Subcutaneous abdominal adipose tissue (tissue), 5 donors: ENCODE results near the gene DYNLRB2.

ENCODE experiments used
- H3K27ac ChIP-seq: one replicate; pipeline ENCODE4 v1.7.0; 2013; ENCODE audit warnings: low read depth, mild to moderate bottlenecking, inconsistent platforms, low read length, moderate library complexity
- H3K27me3 ChIP-seq, 5 donors: one replicate each; pipeline ENCODE4 v1.7.0; 2013; ENCODE audit warnings: low read length in 5 of 5, inconsistent platforms in 1 of 5; ENCODE audit not compliant: control insufficient read depth in 5 of 5, insufficient read depth in 4 of 5
- H3K36me3 ChIP-seq, 5 donors: one replicate each; pipeline ENCODE4 v1.7.0; 2013; ENCODE audit warnings: low read length in 5 of 5; ENCODE audit not compliant: control insufficient read depth in 5 of 5, insufficient read depth in 5 of 5
- H3K4me1 ChIP-seq, 5 donors: one replicate each; pipeline ENCODE4 v1.7.0; 2013; ENCODE audit warnings: low read length in 5 of 5, mild to moderate bottlenecking in 3 of 5, moderate library complexity in 1 of 5; ENCODE audit not compliant: control insufficient read depth in 5 of 5, insufficient read depth in 5 of 5
- H3K4me3 ChIP-seq, 5 donors: one replicate each; pipeline ENCODE4 v1.7.0; 2013; ENCODE audit warnings: low read length in 5 of 5, low read depth in 1 of 5
- H3K9ac ChIP-seq, 5 donors: one replicate each; pipeline ENCODE4 v1.7.0; 2013; ENCODE audit warnings: low read length in 5 of 5, mild to moderate bottlenecking in 4 of 5, moderate library complexity in 3 of 5
- H3K9me3 ChIP-seq, 5 donors: one replicate each; pipeline ENCODE4 v1.7.0; 2013; ENCODE audit warnings: low read length in 5 of 5; ENCODE audit not compliant: control insufficient read depth in 5 of 5
- donor health status: healthy.
- donor health status: healthy.
- donor health status: healthy.
- donor health status: healthy.
- donor health status: healthy.

Gene DYNLRB2

GRCh38 chr16:80517846-80518245 lies 22.9 kb upstream of the DYNLRB2 start:
- no peaks in the 10 kb centered on the region for H3K9me3 ChIP-seq
- H3K4me1 ChIP-seq: peaks cover 0 to 9% (median 0%) of the 10 kb centered on the region in 5 donors
- H3K27me3 ChIP-seq: no peaks in the 10 kb centered on the region
- H3K4me3 ChIP-seq: no peak overlapping the region
- H3K9ac ChIP-seq: no peak overlapping the region
- H3K36me3 ChIP-seq: no peaks in the 10 kb centered on the region
- H3K27ac ChIP-seq: no peak overlapping the region

- H3K4me1 ChIP-seq: peaks cover 0 to 9% (median 0%) of the 10 kb centered on the region in 5 donors
- H3K27ac ChIP-seq: no peak overlapping the region
- H3K9ac ChIP-seq: no peak overlapping the region
- H3K9me3 ChIP-seq: no peaks in the 10 kb centered on the region
- H3K27me3 ChIP-seq: no peaks in the 10 kb centered on the region
- H3K4me3 ChIP-seq: no peak overlapping the region
- no peaks in the 10 kb centered on the region for H3K36me3 ChIP-seq
These were observed 22.4 kb upstream of the DYNLRB2 start for GRCh38 chr16:80518436-80518835.

GRCh38 chr16:80519189-80519588 lies 21.6 kb upstream of the DYNLRB2 start:
- no peaks in the 10 kb centered on the region for H3K36me3 ChIP-seq
- H3K4me1 ChIP-seq: peaks cover 0 to 9% (median 0%) of the 10 kb centered on the region in 5 donors
- no peak overlapping the region for H3K9ac ChIP-seq
- H3K4me3 ChIP-seq: no peak overlapping the region
- H3K27ac ChIP-seq: no peak overlapping the region
- no peaks in the 10 kb centered on the region for H3K9me3 ChIP-seq
- no peaks in the 10 kb centered on the region for H3K27me3 ChIP-seq

- no peaks in the 10 kb centered on the region for H3K36me3 ChIP-seq
- peaks cover 0 to 4% (median 0%) of the 10 kb centered on the region in 5 donors for H3K4me1 ChIP-seq
- H3K27ac ChIP-seq: no peak overlapping the region
- no peaks in the 10 kb centered on the region for H3K9me3 ChIP-seq
- no peak overlapping the region for H3K9ac ChIP-seq
- peaks cover 0 to 2% (median 0%) of the 10 kb centered on the region in 5 donors for H3K27me3 ChIP-seq
- H3K4me3 ChIP-seq: no peak overlapping the region
These were observed 15.4 kb upstream of the DYNLRB2 start for GRCh38 chr16:80525420-80525819.

- Histone ChIP-seq H3K36me3 (no peaks in the 10 kb centered on the region), H3K4me3 (no peak overlapping the region), H3K9ac (no peak overlapping the region), H3K9me3 (no peaks in the 10 kb centered on the region), H3K27ac (no peak overlapping the region), H3K4me1 (peaks cover 0 to 3% (median 0%) of the 10 kb centered on the region in 5 donors), H3K27me3 (peaks cover 0 to 2% (median 0%) of the 10 kb centered on the region in 5 donors)
These were observed 14.3 kb upstream of the DYNLRB2 start for GRCh38 chr16:80526418-80527061.

- no peaks in the 10 kb centered on the region for H3K9me3 ChIP-seq
- H3K4me3 ChIP-seq: no peak overlapping the region
- peaks cover 0 to 3% (median 0%) of the 10 kb centered on the region in 5 donors for H3K4me1 ChIP-seq
- H3K36me3 ChIP-seq: no peaks in the 10 kb centered on the region
- no peak overlapping the region for H3K9ac ChIP-seq
- H3K27ac ChIP-seq: no peak overlapping the region
- peaks cover 0 to 2% (median 0%) of the 10 kb centered on the region in 5 donors for H3K27me3 ChIP-seq
These were observed 13.5 kb upstream of the DYNLRB2 start for GRCh38 chr16:80527297-80527696.

GRCh38 chr16:80530479-80530878 lies 10.3 kb upstream of the DYNLRB2 start:
- no peaks in the 10 kb centered on the region for H3K36me3 ChIP-seq
- peaks cover 0 to 3% (median 0%) of the 10 kb centered on the region in 5 donors for H3K4me1 ChIP-seq
- no peaks in the 10 kb centered on the region for H3K9me3 ChIP-seq
- H3K9ac ChIP-seq: no peak overlapping the region
- H3K27me3 ChIP-seq: peaks cover 0 to 7% (median 2%) of the 10 kb centered on the region in 5 donors
- no peak overlapping the region for H3K4me3 ChIP-seq
- H3K27ac ChIP-seq: no peak overlapping the region

- Histone ChIP-seq H3K27me3 (peaks cover 0 to 7% (median 0%) of the 10 kb centered on the region in 5 donors), H3K27ac (no peak overlapping the region), H3K4me1 (peaks cover 0 to 13% (median 9%) of the 10 kb centered on the region in 5 donors), H3K9me3 (no peaks in the 10 kb centered on the region), H3K4me3 (no peak overlapping the region), H3K9ac (no peak overlapping the region), H3K36me3 (no peaks in the 10 kb centered on the region)
These were observed 4.6 kb upstream of the DYNLRB2 start for GRCh38 chr16:80536238-80536637.

GRCh38 chr16:80541306-80541694 lies 507 bp downstream of the DYNLRB2 start:
- Histone ChIP-seq H3K9me3 (no peaks in the 10 kb centered on the region), H3K27me3 (no peaks in the 10 kb centered on the region), H3K4me3 (peak overlapping the region; percentile 70 to 91 (median 82)), H3K27ac (peak overlapping the region; percentile 49), H3K36me3 (no peaks in the 10 kb centered on the region), H3K4me1 (peaks cover 0 to 17% (median 12%) of the 10 kb centered on the region in 5 donors), H3K9ac (peak overlapping the region in 4 of 5 donors; percentile 52 to 69 (median 64))

GRCh38 chr16:80543162-80543561 lies 2.4 kb downstream of the DYNLRB2 start:
- Histone ChIP-seq H3K4me1 (peaks cover 0 to 17% (median 12%) of the 10 kb centered on the region in 5 donors), H3K9me3 (no peaks in the 10 kb centered on the region), H3K36me3 (no peaks in the 10 kb centered on the region), H3K27me3 (peaks cover 0 to 1% (median 0%) of the 10 kb centered on the region in 5 donors), H3K9ac (no peak overlapping the region), H3K4me3 (no peak overlapping the region), H3K27ac (no peak overlapping the region)
